Measurements from ENCODE around the gene SLC41A3.

Gene SLC41A3

GRCh38 chr3:126014252-126014651, 69.7 kb downstream of the SLC41A3 start:
- POLR2A ChIA-PET: no interaction called here
- Histone ChIP-seq H3K36me3 (ENCODE audit: control insufficient read depth in 4 of 4, insufficient read depth in 4 of 4, low read length in 3 of 4) (peaks cover 7 to 57% (median 18%) of the 10 kb centered on the region in 4 experiments), H3K4me3 (ENCODE audit: control insufficient read depth in 1 of 7, extremely low read depth in 1 of 7, insufficient read depth in 4 of 7, low read depth in 2 of 7, low read length in 6 of 7) (no peak overlapping the region), H3K4me1 (ENCODE audit: control extremely low read depth in 1 of 4, control insufficient read depth in 4 of 4, insufficient read depth in 4 of 4, low read length in 3 of 4) (no peaks in the 10 kb centered on the region), H3K27ac (ENCODE audit: insufficient read depth in 1 of 2, low read depth in 1 of 2, low read length in 2 of 2, poor library complexity in 1 of 2, severe bottlenecking in 2 of 2) (no peak overlapping the region), H3K9me3 (ENCODE audit: control extremely low read depth in 1 of 5, control insufficient read depth in 4 of 5, insufficient read depth in 2 of 5, low read depth in 1 of 5, low read length in 4 of 5) (peaks cover 0 to 5% (median 0%) of the 10 kb centered on the region in 5 experiments), H3K27me3 (replicated peaks in 2 of 5; ENCODE audit: control insufficient read depth in 4 of 5, insufficient read depth in 5 of 5, low read length in 4 of 5) (no peaks in the 10 kb centered on the region)
- 92% methylated on average over 4 of the region's 4 CpGs for WGBS (ENCODE audit: insufficient coverage)
- CTCF ChIA-PET: interaction anchor here (1.4 kb wide), 1 partner anchor 24 kb away, joined by 4 read pairs; no protein-coding TSS in a partner anchor
- DNase-seq: no peak

GRCh38 chr3:126013751-126014156, 70.2 kb downstream of the SLC41A3 start:
- no peak for DNase-seq
- POLR2A ChIA-PET: no interaction called here

GRCh38 chr3:126009181-126009580, 74.7 kb downstream of the SLC41A3 start:
- Histone ChIP-seq H3K4me3 (ENCODE audit: control insufficient read depth in 1 of 7, extremely low read depth in 1 of 7, insufficient read depth in 4 of 7, low read depth in 2 of 7, low read length in 6 of 7) (no peak overlapping the region), H3K9me3 (ENCODE audit: control extremely low read depth in 1 of 5, control insufficient read depth in 4 of 5, insufficient read depth in 2 of 5, low read depth in 1 of 5, low read length in 4 of 5) (peaks cover 0 to 5% (median 0%) of the 10 kb centered on the region in 5 experiments), H3K36me3 (ENCODE audit: control insufficient read depth in 4 of 4, insufficient read depth in 4 of 4, low read length in 3 of 4) (peaks cover 9 to 71% (median 25%) of the 10 kb centered on the region in 4 experiments), H3K27me3 (replicated peaks in 2 of 5; ENCODE audit: control insufficient read depth in 4 of 5, insufficient read depth in 5 of 5, low read length in 4 of 5) (no peaks in the 10 kb centered on the region), H3K27ac (ENCODE audit: insufficient read depth in 1 of 2, low read depth in 1 of 2, low read length in 2 of 2, poor library complexity in 1 of 2, severe bottlenecking in 2 of 2) (no peak overlapping the region), H3K4me1 (ENCODE audit: control extremely low read depth in 1 of 4, control insufficient read depth in 4 of 4, insufficient read depth in 4 of 4, low read length in 3 of 4) (no peaks in the 10 kb centered on the region)
- CTCF ChIA-PET: no interaction called here
- POLR2A ChIA-PET: no interaction called here
- WGBS (ENCODE audit: insufficient coverage): 100% methylated on average over 3 of the region's 3 CpGs
- no peak for DNase-seq

More at GRCh38 chr3:126013751-126014156, 70.2 kb downstream of the SLC41A3 start:
- H3K27me3 ChIP-seq (replicated peaks in 2 of 5; ENCODE audit: control insufficient read depth in 4 of 5, insufficient read depth in 5 of 5, low read length in 4 of 5): no peaks in the 10 kb centered on the region
- H3K9me3 ChIP-seq (ENCODE audit: control extremely low read depth in 1 of 5, control insufficient read depth in 4 of 5, insufficient read depth in 2 of 5, low read depth in 1 of 5, low read length in 4 of 5): peaks cover 0 to 5% (median 0%) of the 10 kb centered on the region in 5 experiments
- H3K27ac ChIP-seq (ENCODE audit: insufficient read depth in 1 of 2, low read depth in 1 of 2, low read length in 2 of 2, poor library complexity in 1 of 2, severe bottlenecking in 2 of 2): no peak overlapping the region
- H3K36me3 ChIP-seq (ENCODE audit: control insufficient read depth in 4 of 4, insufficient read depth in 4 of 4, low read length in 3 of 4): peaks cover 7 to 60% (median 18%) of the 10 kb centered on the region in 4 experiments
- H3K4me3 ChIP-seq (ENCODE audit: control insufficient read depth in 1 of 7, extremely low read depth in 1 of 7, insufficient read depth in 4 of 7, low read depth in 2 of 7, low read length in 6 of 7): no peak overlapping the region
- no peaks in the 10 kb centered on the region for H3K4me1 ChIP-seq (ENCODE audit: control extremely low read depth in 1 of 4, control insufficient read depth in 4 of 4, insufficient read depth in 4 of 4, low read length in 3 of 4)
- CTCF ChIA-PET: interaction anchor here (1.4 kb wide), 1 partner anchor 23 kb away, joined by 4 read pairs; no protein-coding TSS in a partner anchor
- WGBS (ENCODE audit: insufficient coverage): 93% methylated on average over 7 of the region's 8 CpGs

- H3K27ac ChIP-seq (ENCODE audit: insufficient read depth in 1 of 2, low read depth in 1 of 2, low read length in 2 of 2, poor library complexity in 1 of 2, severe bottlenecking in 2 of 2): no peak overlapping the region
- peaks cover 9 to 63% (median 25%) of the 10 kb centered on the region in 4 experiments for H3K36me3 ChIP-seq (ENCODE audit: control insufficient read depth in 4 of 4, insufficient read depth in 4 of 4, low read length in 3 of 4)
- no peak overlapping the region for H3K4me3 ChIP-seq (ENCODE audit: control insufficient read depth in 1 of 7, extremely low read depth in 1 of 7, insufficient read depth in 4 of 7, low read depth in 2 of 7, low read length in 6 of 7)
- 96% methylated on average over 2 of the region's 3 CpGs for WGBS (ENCODE audit: insufficient coverage)
- H3K4me1 ChIP-seq (ENCODE audit: control extremely low read depth in 1 of 4, control insufficient read depth in 4 of 4, insufficient read depth in 4 of 4, low read length in 3 of 4): no peaks in the 10 kb centered on the region
- ChIA-PET CTCF (no interaction called here), POLR2A (no interaction called here)
- peaks cover 0 to 5% (median 0%) of the 10 kb centered on the region in 5 experiments for H3K9me3 ChIP-seq (ENCODE audit: control extremely low read depth in 1 of 5, control insufficient read depth in 4 of 5, insufficient read depth in 2 of 5, low read depth in 1 of 5, low read length in 4 of 5)
- DNase-seq: no peak
- H3K27me3 ChIP-seq (replicated peaks in 2 of 5; ENCODE audit: control insufficient read depth in 4 of 5, insufficient read depth in 5 of 5, low read length in 4 of 5): no peaks in the 10 kb centered on the region
Measured at GRCh38 chr3:126008219-126008618, 75.7 kb downstream of the SLC41A3 start.

GRCh38 chr3:126005951-126006350, 78.0 kb downstream of the SLC41A3 start:
- Histone ChIP-seq H3K9me3 (ENCODE audit: control extremely low read depth in 1 of 5, control insufficient read depth in 4 of 5, insufficient read depth in 2 of 5, low read depth in 1 of 5, low read length in 4 of 5) (peaks cover 0 to 3% (median 0%) of the 10 kb centered on the region in 5 experiments), H3K4me3 (ENCODE audit: control insufficient read depth in 1 of 7, extremely low read depth in 1 of 7, insufficient read depth in 4 of 7, low read depth in 2 of 7, low read length in 6 of 7) (no peak overlapping the region), H3K27ac (ENCODE audit: insufficient read depth in 1 of 2, low read depth in 1 of 2, low read length in 2 of 2, poor library complexity in 1 of 2, severe bottlenecking in 2 of 2) (no peak overlapping the region), H3K27me3 (replicated peaks in 2 of 5; ENCODE audit: control insufficient read depth in 4 of 5, insufficient read depth in 5 of 5, low read length in 4 of 5) (no peaks in the 10 kb centered on the region), H3K4me1 (ENCODE audit: control extremely low read depth in 1 of 4, control insufficient read depth in 4 of 4, insufficient read depth in 4 of 4, low read length in 3 of 4) (no peaks in the 10 kb centered on the region), H3K36me3 (ENCODE audit: control insufficient read depth in 4 of 4, insufficient read depth in 4 of 4, low read length in 3 of 4) (peaks cover 6 to 42% (median 22%) of the 10 kb centered on the region in 4 experiments)
- whole genome bisulfite sequencing (ENCODE audit: insufficient coverage): 25% methylated on average over 3 of the region's 3 CpGs
- DNase-seq: no peak
- ChIA-PET POLR2A (interaction anchor here (1.1 kb wide), 1 partner anchor 9 kb away, joined by 3 read pairs; no protein-coding TSS in a partner anchor), CTCF (no interaction called here)

GRCh38 chr3:126004692-126005091, 79.2 kb downstream of the SLC41A3 start:
- CTCF ChIA-PET: no interaction called here
- Histone ChIP-seq H3K4me3 (ENCODE audit: control insufficient read depth in 1 of 7, extremely low read depth in 1 of 7, insufficient read depth in 4 of 7, low read depth in 2 of 7, low read length in 6 of 7) (no peak overlapping the region), H3K9me3 (ENCODE audit: control extremely low read depth in 1 of 5, control insufficient read depth in 4 of 5, insufficient read depth in 2 of 5, low read depth in 1 of 5, low read length in 4 of 5) (peaks cover 0 to 1% (median 0%) of the 10 kb centered on the region in 5 experiments), H3K27me3 (replicated peaks in 2 of 5; ENCODE audit: control insufficient read depth in 4 of 5, insufficient read depth in 5 of 5, low read length in 4 of 5) (no peaks in the 10 kb centered on the region), H3K36me3 (ENCODE audit: control insufficient read depth in 4 of 4, insufficient read depth in 4 of 4, low read length in 3 of 4) (peaks cover 2 to 34% (median 18%) of the 10 kb centered on the region in 4 experiments), H3K27ac (ENCODE audit: insufficient read depth in 1 of 2, low read depth in 1 of 2, low read length in 2 of 2, poor library complexity in 1 of 2, severe bottlenecking in 2 of 2) (no peak overlapping the region), H3K4me1 (ENCODE audit: control extremely low read depth in 1 of 4, control insufficient read depth in 4 of 4, insufficient read depth in 4 of 4, low read length in 3 of 4) (no peaks in the 10 kb centered on the region)
- POLR2A ChIA-PET: interaction anchor here (1.1 kb wide), 1 partner anchor 10 kb away, joined by 3 read pairs; no protein-coding TSS in a partner anchor
- no peak for DNase-seq
- WGBS (ENCODE audit: insufficient coverage): 100% methylated on average over 6 of the region's 7 CpGs

GRCh38 chr3:126004217-126004616, 79.7 kb downstream of the SLC41A3 start:
- H3K36me3 ChIP-seq (ENCODE audit: control insufficient read depth in 4 of 4, insufficient read depth in 4 of 4, low read length in 3 of 4): peaks cover 2 to 33% (median 18%) of the 10 kb centered on the region in 4 experiments
- no peaks in the 10 kb centered on the region for H3K4me1 ChIP-seq (ENCODE audit: control extremely low read depth in 1 of 4, control insufficient read depth in 4 of 4, insufficient read depth in 4 of 4, low read length in 3 of 4)
- peaks cover 0 to 1% (median 0%) of the 10 kb centered on the region in 5 experiments for H3K9me3 ChIP-seq (ENCODE audit: control extremely low read depth in 1 of 5, control insufficient read depth in 4 of 5, insufficient read depth in 2 of 5, low read depth in 1 of 5, low read length in 4 of 5)
- no peak for DNase-seq
- POLR2A ChIA-PET: no interaction called here
- CTCF ChIA-PET: no interaction called here
- H3K27ac ChIP-seq (ENCODE audit: insufficient read depth in 1 of 2, low read depth in 1 of 2, low read length in 2 of 2, poor library complexity in 1 of 2, severe bottlenecking in 2 of 2): no peak overlapping the region
- no peaks in the 10 kb centered on the region for H3K27me3 ChIP-seq (replicated peaks in 2 of 5; ENCODE audit: control insufficient read depth in 4 of 5, insufficient read depth in 5 of 5, low read length in 4 of 5)
- 94% methylated on average over 3 of the region's 6 CpGs for WGBS (ENCODE audit: insufficient coverage)
- H3K4me3 ChIP-seq (ENCODE audit: control insufficient read depth in 1 of 7, extremely low read depth in 1 of 7, insufficient read depth in 4 of 7, low read depth in 2 of 7, low read length in 6 of 7): no peak overlapping the region

Data from common myeloid progenitor, CD34-positive (primary cell).